SU-DHL-6 (cell line): ENCODE measurements around the gene PLA2G4B.

Experiments used
- H2AFZ ChIP-seq: fragments of 200-600 bp; sonication (generic); 2 replicates; pipeline ENCODE4 v1.6.1; 2014; ENCODE audit warnings: low read depth, mild to moderate bottlenecking, moderate library complexity, mixed read lengths, antibody characterized with exemption, low read length; ENCODE audit not compliant: severe bottlenecking
- H3F3A ChIP-seq: fragments of 200-600 bp; shearing (Covaris generic); 2 replicates; pipeline ENCODE4 v1.6.0; 2016; ENCODE audit warnings: antibody characterized with exemption, mild to moderate bottlenecking; ENCODE audit not compliant: insufficient read depth
- H3K27ac ChIP-seq: fragments of 200-600 bp; sonication (generic); 2 replicates; pipeline ENCODE4 v1.5.1; 2016; ENCODE audit warnings: low read depth, mild to moderate bottlenecking, low read length, moderate library complexity, mixed read lengths
- H3K27me3 ChIP-seq: fragments of 200-600 bp; sonication (generic), shearing (Covaris generic); 2 replicates; pipeline ENCODE4 v1.6.0; 2014; ENCODE audit warnings: mild to moderate bottlenecking, low read length
- H3K36me3 ChIP-seq: fragments of 200-600 bp; sonication (generic); 2 replicates; pipeline ENCODE4 v1.6.1; 2014; ENCODE audit warnings: mild to moderate bottlenecking, low read length, mixed read lengths
- H3K4me2 ChIP-seq: fragments of 300-600, 200-600 bp; shearing (Covaris generic), sonication (generic); 2 replicates; pipeline ENCODE4 v1.6.0; 2014; ENCODE audit warnings: low read length, low read depth, mild to moderate bottlenecking; ENCODE audit not compliant: poor library complexity, severe bottlenecking
- H3K4me3 ChIP-seq: fragments of 200-600 bp; sonication (generic); 2 replicates; pipeline ENCODE4 v1.5.1; 2014; ENCODE audit warnings: antibody characterized with exemption, low read length, mild to moderate bottlenecking, mixed read lengths; ENCODE audit not compliant: insufficient read depth, poor library complexity, severe bottlenecking
- H3K79me2 ChIP-seq: fragments of 200-600 bp; sonication (generic); 2 replicates; pipeline ENCODE4 v1.6.1; 2014; ENCODE audit warnings: mild to moderate bottlenecking, low read length, moderate library complexity; ENCODE audit not compliant: insufficient read depth
- H3K9ac ChIP-seq: fragments of 200-600 bp; sonication (generic); 2 replicates; pipeline ENCODE4 v1.7.0; 2014; ENCODE audit warnings: mild to moderate bottlenecking, low read length
- H3K9me2 ChIP-seq: fragments of 200-600 bp; sonication (generic); replicated peaks from 2 replicates; pipeline ENCODE4 v1.6.1; 2014; ENCODE audit warnings: low read length; ENCODE audit not compliant: insufficient read depth
- H3K9me3 ChIP-seq: fragments of 200-600 bp; sonication (generic); 2 replicates; pipeline ENCODE4 v1.6.1; 2014; ENCODE audit warnings: low read length, mixed read lengths; ENCODE audit not compliant: insufficient read depth
- H4K20me1 ChIP-seq: fragments of 200-600 bp; sonication (generic); 2 replicates; pipeline ENCODE4 v1.6.1; 2014; ENCODE audit warnings: low read depth, mild to moderate bottlenecking, antibody characterized with exemption, low read length, moderate library complexity, mixed read lengths
- EZH2phosphoT487 ChIP-seq: fragments of 200-600 bp; sonication (generic), shearing (Covaris generic); conservative IDR thresholded peaks from 2 replicates; pipeline ENCODE4 v1.6.1; 2018; ENCODE audit warnings: mild to moderate bottlenecking, antibody characterized with exemption, low read length, moderate library complexity, mixed read lengths
- TF ChIP-seq, protein P1 (sequence below): fragments of 200-600 bp; sonication (generic); IDR thresholded peaks from one replicate; pipeline ENCODE4 v1.5.1; 2017; ENCODE audit warnings: antibody characterized with exemption, mild to moderate bottlenecking, low read length, moderate library complexity; ENCODE audit not compliant: insufficient read depth, poor library complexity, severe bottlenecking

PLA2G4B gene

DNA sequence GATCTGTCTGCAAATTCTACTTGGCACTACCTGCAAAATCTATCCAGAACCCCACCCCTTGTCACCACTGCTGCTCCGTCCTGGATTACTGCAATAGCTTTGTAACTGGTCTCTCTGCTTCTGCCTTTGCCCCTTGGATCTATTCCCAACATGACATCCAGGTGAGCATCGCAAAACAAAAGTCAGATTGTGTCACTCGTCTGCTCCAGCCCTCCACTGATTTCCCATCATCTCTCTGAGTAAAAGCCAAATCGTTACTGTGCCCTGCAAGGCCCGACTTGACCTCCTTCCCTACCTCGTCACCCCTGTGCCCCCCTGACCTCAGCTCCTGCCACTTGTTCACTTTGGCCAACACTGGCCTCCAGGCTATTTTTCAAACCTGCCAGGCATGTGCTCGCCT, 45.8 kb downstream of the PLA2G4B start:
- no peaks in the 10 kb centered on the region for H3K9me2 ChIP-seq
- no peaks in the 10 kb centered on the region for H3K27me3 ChIP-seq
- H3F3A ChIP-seq = no peaks in the 10 kb centered on the region
- no peaks in the 10 kb centered on the region for H4K20me1 ChIP-seq
- no peak overlapping the region for H2AFZ ChIP-seq
- H3K9ac ChIP-seq = no peak overlapping the region
- H3K36me3 ChIP-seq = no peaks in the 10 kb centered on the region
- H3K4me3 ChIP-seq = no peak overlapping the region
- no peak overlapping the region for H3K4me2 ChIP-seq
- no peak overlapping the region for H3K27ac ChIP-seq
- TF ChIP-seq, protein P1, sequence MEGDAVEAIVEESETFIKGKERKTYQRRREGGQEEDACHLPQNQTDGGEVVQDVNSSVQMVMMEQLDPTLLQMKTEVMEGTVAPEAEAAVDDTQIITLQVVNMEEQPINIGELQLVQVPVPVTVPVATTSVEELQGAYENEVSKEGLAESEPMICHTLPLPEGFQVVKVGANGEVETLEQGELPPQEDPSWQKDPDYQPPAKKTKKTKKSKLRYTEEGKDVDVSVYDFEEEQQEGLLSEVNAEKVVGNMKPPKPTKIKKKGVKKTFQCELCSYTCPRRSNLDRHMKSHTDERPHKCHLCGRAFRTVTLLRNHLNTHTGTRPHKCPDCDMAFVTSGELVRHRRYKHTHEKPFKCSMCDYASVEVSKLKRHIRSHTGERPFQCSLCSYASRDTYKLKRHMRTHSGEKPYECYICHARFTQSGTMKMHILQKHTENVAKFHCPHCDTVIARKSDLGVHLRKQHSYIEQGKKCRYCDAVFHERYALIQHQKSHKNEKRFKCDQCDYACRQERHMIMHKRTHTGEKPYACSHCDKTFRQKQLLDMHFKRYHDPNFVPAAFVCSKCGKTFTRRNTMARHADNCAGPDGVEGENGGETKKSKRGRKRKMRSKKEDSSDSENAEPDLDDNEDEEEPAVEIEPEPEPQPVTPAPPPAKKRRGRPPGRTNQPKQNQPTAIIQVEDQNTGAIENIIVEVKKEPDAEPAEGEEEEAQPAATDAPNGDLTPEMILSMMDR = no peak
- no peak for TF ChIP-seq EZH2phosphoT487
- H3K79me2 ChIP-seq = no peaks in the 10 kb centered on the region
- no peaks in the 10 kb centered on the region for H3K9me3 ChIP-seq

DNA sequence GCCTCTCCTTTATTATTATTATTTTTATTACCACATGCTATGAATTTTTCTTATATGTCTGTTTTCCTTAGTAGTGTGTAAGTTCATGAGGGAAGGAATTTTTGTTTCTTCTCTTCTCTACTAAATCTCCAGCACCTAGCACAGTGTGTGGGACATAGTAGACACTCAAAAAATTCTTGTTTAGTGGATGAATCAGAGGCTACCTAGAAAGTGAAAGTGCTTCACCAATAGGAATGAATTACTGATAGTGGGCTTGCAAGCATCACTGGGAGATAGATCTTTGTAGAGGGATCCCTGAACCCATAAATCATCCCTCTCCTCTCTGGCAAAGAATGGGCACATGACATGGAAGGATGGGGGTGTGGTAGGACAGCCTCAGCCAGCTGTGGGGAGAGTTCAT, 46.7 kb downstream of the PLA2G4B start:
- Histone ChIP-seq H3K4me3 (no peak overlapping the region), H4K20me1 (no peaks in the 10 kb centered on the region), H3K9me3 (no peaks in the 10 kb centered on the region), H3K9ac (no peak overlapping the region), H3K27me3 (no peaks in the 10 kb centered on the region), H3K27ac (no peak overlapping the region), H3K79me2 (no peaks in the 10 kb centered on the region), H3K4me2 (no peak overlapping the region), H3F3A (no peaks in the 10 kb centered on the region), H2AFZ (no peak overlapping the region), H3K36me3 (no peaks in the 10 kb centered on the region), H3K9me2 (no peaks in the 10 kb centered on the region)
- TF ChIP-seq EZH2phosphoT487 = no peak
- TF ChIP-seq, protein P1 = no peak

DNA sequence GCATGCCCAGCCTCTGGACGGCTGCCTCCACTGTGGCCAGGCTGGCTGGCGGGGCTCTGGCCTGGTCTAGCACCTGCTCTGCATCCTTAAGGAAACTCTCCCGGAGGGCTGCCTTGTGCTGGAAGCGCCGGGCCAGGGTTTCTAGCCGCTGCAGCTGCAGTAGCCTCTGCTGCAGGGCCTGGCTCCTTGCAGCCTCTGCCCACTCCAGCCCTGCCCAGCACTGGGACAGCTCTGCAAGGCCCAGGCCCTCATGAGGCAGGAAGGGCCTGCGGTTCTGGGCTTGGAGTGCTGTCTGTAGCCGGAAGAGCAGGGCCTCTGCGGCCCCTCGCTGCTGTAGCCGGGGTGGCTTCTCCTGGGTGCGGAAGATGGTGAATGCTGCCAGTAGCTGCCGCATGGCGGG, 47.2 kb downstream of the PLA2G4B start:
- H4K20me1 ChIP-seq = no peaks in the 10 kb centered on the region
- no peaks in the 10 kb centered on the region for H3K36me3 ChIP-seq
- H3K4me3 ChIP-seq = no peak overlapping the region

More for the DNA sequence above, 47.2 kb downstream of the PLA2G4B start:
- no peaks in the 10 kb centered on the region for H3K27me3 ChIP-seq
- H3K27ac ChIP-seq = no peak overlapping the region
- no peak overlapping the region for H2AFZ ChIP-seq
- H3K4me2 ChIP-seq = no peak overlapping the region
- no peak overlapping the region for H3K9ac ChIP-seq
- H3K79me2 ChIP-seq = no peaks in the 10 kb centered on the region
- no peaks in the 10 kb centered on the region for H3K9me2 ChIP-seq
- no peaks in the 10 kb centered on the region for H3K9me3 ChIP-seq
- TF ChIP-seq, protein P1 = no peak
- TF ChIP-seq EZH2phosphoT487 = no peak
- H3F3A ChIP-seq = no peaks in the 10 kb centered on the region
